Measurements from ENCODE around the gene C2orf76.

DNA sequence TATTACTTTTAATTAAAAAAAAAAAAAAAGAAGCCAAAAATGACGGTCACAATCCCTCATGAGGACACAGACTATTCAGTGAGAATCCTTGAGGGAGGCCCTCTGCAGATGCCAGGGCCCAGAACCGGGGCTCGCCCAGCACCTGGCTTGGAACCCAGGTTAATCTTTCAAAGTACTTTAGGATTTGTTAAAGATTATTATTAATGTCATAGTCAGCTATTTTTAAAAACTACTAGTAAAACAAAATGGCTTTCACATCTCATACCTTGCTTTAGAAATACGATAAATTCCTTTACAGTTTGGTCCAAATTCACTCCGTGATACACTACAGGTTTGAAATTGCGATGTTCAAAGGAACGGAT, 27.1 kb downstream of the C2orf76 start:
- TF ChIP-seq, protein P1, sequence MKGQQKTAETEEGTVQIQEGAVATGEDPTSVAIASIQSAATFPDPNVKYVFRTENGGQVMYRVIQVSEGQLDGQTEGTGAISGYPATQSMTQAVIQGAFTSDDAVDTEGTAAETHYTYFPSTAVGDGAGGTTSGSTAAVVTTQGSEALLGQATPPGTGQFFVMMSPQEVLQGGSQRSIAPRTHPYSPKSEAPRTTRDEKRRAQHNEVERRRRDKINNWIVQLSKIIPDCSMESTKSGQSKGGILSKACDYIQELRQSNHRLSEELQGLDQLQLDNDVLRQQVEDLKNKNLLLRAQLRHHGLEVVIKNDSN (IDR thresholded peaks at IDR 0.05): no peak
- TF ChIP-seq, protein P2, sequence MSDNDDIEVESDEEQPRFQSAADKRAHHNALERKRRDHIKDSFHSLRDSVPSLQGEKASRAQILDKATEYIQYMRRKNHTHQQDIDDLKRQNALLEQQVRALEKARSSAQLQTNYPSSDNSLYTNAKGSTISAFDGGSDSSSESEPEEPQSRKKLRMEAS (IDR thresholded peaks at IDR 0.05): no peak
- TF ChIP-seq RAD21 (IDR thresholded peaks at IDR 0.05; ENCODE audit: low read depth) (no peak), YY1 (IDR thresholded peaks at IDR 0.05; ENCODE audit: low read depth) (no peak), TAF1 (IDR thresholded peaks at IDR 0.05; ENCODE audit: low read depth) (no peak), CREB1 (IDR thresholded peaks at IDR 0.05; ENCODE audit: low read depth) (no peak), TEAD4 (IDR thresholded peaks at IDR 0.05) (no peak), EP300 (IDR thresholded peaks at IDR 0.05; ENCODE audit: borderline replicate concordance) (no peak), EGR1 (IDR thresholded peaks at IDR 0.05) (no peak), CEBPB (IDR thresholded peaks at IDR 0.05) (no peak), NFIC (IDR thresholded peaks at IDR 0.05) (no peak), FOXM1 (IDR thresholded peaks at IDR 0.05; ENCODE audit: borderline replicate concordance, low read depth) (no peak), TCF12 (IDR thresholded peaks at IDR 0.05; ENCODE audit: low read depth) (no peak)
- TF ChIP-seq, protein P3, sequence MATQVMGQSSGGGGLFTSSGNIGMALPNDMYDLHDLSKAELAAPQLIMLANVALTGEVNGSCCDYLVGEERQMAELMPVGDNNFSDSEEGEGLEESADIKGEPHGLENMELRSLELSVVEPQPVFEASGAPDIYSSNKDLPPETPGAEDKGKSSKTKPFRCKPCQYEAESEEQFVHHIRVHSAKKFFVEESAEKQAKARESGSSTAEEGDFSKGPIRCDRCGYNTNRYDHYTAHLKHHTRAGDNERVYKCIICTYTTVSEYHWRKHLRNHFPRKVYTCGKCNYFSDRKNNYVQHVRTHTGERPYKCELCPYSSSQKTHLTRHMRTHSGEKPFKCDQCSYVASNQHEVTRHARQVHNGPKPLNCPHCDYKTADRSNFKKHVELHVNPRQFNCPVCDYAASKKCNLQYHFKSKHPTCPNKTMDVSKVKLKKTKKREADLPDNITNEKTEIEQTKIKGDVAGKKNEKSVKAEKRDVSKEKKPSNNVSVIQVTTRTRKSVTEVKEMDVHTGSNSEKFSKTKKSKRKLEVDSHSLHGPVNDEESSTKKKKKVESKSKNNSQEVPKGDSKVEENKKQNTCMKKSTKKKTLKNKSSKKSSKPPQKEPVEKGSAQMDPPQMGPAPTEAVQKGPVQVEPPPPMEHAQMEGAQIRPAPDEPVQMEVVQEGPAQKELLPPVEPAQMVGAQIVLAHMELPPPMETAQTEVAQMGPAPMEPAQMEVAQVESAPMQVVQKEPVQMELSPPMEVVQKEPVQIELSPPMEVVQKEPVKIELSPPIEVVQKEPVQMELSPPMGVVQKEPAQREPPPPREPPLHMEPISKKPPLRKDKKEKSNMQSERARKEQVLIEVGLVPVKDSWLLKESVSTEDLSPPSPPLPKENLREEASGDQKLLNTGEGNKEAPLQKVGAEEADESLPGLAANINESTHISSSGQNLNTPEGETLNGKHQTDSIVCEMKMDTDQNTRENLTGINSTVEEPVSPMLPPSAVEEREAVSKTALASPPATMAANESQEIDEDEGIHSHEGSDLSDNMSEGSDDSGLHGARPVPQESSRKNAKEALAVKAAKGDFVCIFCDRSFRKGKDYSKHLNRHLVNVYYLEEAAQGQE (IDR thresholded peaks at IDR 0.05; ENCODE audit: low read depth): no peak

All from Ishikawa (cell line).